Stomach (tissue), 4 donors: Measurements from ENCODE around the gene ASCL2.

Source experiments
- EP300 ChIP-seq: sonication (generic); formaldehyde crosslinking; IDR thresholded peaks from one replicate; pipeline ENCODE4 v1.6.1; 2017; ENCODE audit warnings: antibody characterized with exemption
- POLR2A ChIP-seq, 4 donors: fragments of 450-650 bp; IDR thresholded peaks; one replicate each; pipeline ENCODE4 v1.6.1; 2016; ENCODE audit warnings: antibody characterized with exemption in 4 of 4, control low read depth in 2 of 4, mild to moderate bottlenecking in 1 of 4, moderate library complexity in 1 of 4
- TF ChIP-seq, protein P1 (sequence below), 7 experiments: fragments of 450-650 bp in 4 of 7; fragments of 200-600 bp in 3 of 7; sonication (generic) in 3 of 7; IDR thresholded peaks; one replicate each; pipeline ENCODE4 v1.5.1; 2016 to 2019; ENCODE audit warnings: antibody characterized with exemption in 7 of 7, control low read depth in 2 of 7, mild to moderate bottlenecking in 1 of 7

DNA sequence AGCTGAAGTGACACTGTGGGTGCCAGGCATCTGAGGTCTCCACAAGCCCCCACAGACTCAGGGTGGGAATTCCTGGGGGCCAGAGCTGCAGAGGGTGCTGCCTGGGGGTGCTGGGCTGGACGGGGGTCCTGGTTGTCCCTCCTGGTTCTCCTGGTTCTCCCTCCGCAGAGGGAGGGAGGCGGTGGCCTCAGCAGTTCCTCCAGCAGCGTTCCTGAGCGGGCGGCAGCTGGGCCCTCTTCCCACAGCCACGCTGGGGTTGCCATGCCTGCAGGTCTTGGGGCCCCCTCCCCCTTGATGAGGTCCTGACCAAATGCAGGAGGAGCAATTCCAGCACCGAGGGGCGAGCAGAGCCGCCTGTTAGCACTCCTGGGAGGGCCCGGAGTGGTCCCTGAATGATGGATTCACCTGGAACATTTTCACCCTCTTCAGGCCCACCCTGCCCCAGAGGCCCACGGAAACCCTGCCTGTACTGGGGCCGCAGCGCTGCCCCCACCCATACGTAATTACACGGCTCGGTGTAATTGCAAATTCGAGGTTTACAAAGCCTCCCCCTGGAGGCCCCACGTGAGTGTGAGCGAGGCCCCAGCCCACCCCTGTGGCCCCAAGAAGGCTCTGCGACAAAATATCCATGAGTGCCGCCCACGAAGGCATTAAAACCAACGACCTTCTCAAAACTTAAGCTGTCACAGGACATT is 30.7 kb upstream of the ASCL2 start:
- TF ChIP-seq, protein P1, sequence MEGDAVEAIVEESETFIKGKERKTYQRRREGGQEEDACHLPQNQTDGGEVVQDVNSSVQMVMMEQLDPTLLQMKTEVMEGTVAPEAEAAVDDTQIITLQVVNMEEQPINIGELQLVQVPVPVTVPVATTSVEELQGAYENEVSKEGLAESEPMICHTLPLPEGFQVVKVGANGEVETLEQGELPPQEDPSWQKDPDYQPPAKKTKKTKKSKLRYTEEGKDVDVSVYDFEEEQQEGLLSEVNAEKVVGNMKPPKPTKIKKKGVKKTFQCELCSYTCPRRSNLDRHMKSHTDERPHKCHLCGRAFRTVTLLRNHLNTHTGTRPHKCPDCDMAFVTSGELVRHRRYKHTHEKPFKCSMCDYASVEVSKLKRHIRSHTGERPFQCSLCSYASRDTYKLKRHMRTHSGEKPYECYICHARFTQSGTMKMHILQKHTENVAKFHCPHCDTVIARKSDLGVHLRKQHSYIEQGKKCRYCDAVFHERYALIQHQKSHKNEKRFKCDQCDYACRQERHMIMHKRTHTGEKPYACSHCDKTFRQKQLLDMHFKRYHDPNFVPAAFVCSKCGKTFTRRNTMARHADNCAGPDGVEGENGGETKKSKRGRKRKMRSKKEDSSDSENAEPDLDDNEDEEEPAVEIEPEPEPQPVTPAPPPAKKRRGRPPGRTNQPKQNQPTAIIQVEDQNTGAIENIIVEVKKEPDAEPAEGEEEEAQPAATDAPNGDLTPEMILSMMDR (IDR thresholded peaks at IDR 0.05), result no peak
- TF ChIP-seq EP300, result no peak
- TF ChIP-seq POLR2A (IDR thresholded peaks at IDR 0.05), result no peak
